ENCODE data around the gene TTC16.

The TTC16 gene

GRCh38 chr9:127715470-127716337 lies at the start of gene TTC16, which contains the start of gene PTRH1:
TSS of gene TTC16 (plus strand) at chr9:127716079. CDS start at chr9:127716146, 67 bp downstream.
TSS of gene PTRH1 (minus strand) at chr9:127715663. CDS start at chr9:127715639, 24 bp downstream.
- DNase-seq: peak; percentile 91

- no peak for DNase-seq
Measured at GRCh38 chr9:127667127-127667844, 48.6 kb upstream of the TTC16 start.

- no peak for DNase-seq
Measured at GRCh38 chr9:127667906-127668305, 48.0 kb upstream of the TTC16 start.

GRCh38 chr9:127673234-127673633 lies 42.6 kb upstream of the TTC16 start:
- no peak for DNase-seq

GRCh38 chr9:127676638-127677037 lies 39.2 kb upstream of the TTC16 start:
- DNase-seq: no peak

GRCh38 chr9:127679506-127679905 lies 36.4 kb upstream of the TTC16 start:
- no peak for DNase-seq

- no peak for DNase-seq
Measured at GRCh38 chr9:127680226-127680625, 35.7 kb upstream of the TTC16 start.

- no peak for DNase-seq
Measured at GRCh38 chr9:127680846-127681245, 35.0 kb upstream of the TTC16 start.

GRCh38 chr9:127682351-127683136 lies 33.3 kb upstream of the TTC16 start:
- DNase-seq: no peak

GRCh38 chr9:127683723-127684122 lies 32.2 kb upstream of the TTC16 start:
- DNase-seq: no peak

GRCh38 chr9:127684576-127684975 lies 31.3 kb upstream of the TTC16 start:
- DNase-seq: no peak

- DNase-seq: peak; percentile 44
Measured at GRCh38 chr9:127686461-127687393, 29.2 kb upstream of the TTC16 start.

GRCh38 chr9:127689329-127690000 lies 26.4 kb upstream of the TTC16 start:
- DNase-seq: no peak

GRCh38 chr9:127690735-127691134 lies 25.1 kb upstream of the TTC16 start:
- DNase-seq: no peak

- DNase-seq: no peak
Measured at GRCh38 chr9:127692071-127692470, 23.8 kb upstream of the TTC16 start.

GRCh38 chr9:127693143-127693542 lies 22.7 kb upstream of the TTC16 start:
- no peak for DNase-seq

- DNase-seq: no peak
Measured at GRCh38 chr9:127693697-127694096, 22.2 kb upstream of the TTC16 start.

GRCh38 chr9:127694890-127695720 lies 20.8 kb upstream of the TTC16 start:
- no peak for DNase-seq

- DNase-seq: no peak
Measured at GRCh38 chr9:127697575-127697974, 18.3 kb upstream of the TTC16 start.

- no peak for DNase-seq
Measured at GRCh38 chr9:127698386-127698785, 17.5 kb upstream of the TTC16 start.

Data from NCI-H1092 treated with DMSO at 0.1 percent for 48 hours (cell line).